ENCODE data around the gene DENND1A.

The DENND1A gene

DNA sequence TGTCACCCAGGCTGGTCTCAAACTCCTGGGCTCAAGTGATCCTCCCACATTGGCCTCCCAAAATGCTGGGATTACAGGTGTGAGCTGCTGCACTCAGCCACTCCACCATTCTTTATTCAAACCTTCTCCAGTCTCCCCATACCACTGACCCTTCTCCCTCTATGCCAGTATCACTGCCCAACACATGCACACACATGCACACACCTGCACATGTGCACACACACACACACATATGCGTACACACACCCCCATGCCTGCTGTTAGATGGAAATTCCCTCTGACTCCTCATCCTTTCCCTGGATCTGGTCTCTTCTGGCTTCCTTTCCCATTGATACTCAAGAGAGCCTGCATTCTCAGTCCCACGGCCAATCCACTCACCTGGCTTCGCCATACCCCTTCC, 404.0 kb downstream of the DENND1A start:
- no peak overlapping the region for H3K4me3 ChIP-seq (replicated peaks in 1 of 2; ENCODE audit: low read depth in 2 of 2, low read length in 2 of 2)
- DNase-seq (ENCODE audit: low read depth in 2 of 2), result no peak
- TF ChIP-seq, protein P1, sequence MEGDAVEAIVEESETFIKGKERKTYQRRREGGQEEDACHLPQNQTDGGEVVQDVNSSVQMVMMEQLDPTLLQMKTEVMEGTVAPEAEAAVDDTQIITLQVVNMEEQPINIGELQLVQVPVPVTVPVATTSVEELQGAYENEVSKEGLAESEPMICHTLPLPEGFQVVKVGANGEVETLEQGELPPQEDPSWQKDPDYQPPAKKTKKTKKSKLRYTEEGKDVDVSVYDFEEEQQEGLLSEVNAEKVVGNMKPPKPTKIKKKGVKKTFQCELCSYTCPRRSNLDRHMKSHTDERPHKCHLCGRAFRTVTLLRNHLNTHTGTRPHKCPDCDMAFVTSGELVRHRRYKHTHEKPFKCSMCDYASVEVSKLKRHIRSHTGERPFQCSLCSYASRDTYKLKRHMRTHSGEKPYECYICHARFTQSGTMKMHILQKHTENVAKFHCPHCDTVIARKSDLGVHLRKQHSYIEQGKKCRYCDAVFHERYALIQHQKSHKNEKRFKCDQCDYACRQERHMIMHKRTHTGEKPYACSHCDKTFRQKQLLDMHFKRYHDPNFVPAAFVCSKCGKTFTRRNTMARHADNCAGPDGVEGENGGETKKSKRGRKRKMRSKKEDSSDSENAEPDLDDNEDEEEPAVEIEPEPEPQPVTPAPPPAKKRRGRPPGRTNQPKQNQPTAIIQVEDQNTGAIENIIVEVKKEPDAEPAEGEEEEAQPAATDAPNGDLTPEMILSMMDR (IDR thresholded peaks at IDR 0.05; ENCODE audit: low read depth, low read length), result no peak

DNA sequence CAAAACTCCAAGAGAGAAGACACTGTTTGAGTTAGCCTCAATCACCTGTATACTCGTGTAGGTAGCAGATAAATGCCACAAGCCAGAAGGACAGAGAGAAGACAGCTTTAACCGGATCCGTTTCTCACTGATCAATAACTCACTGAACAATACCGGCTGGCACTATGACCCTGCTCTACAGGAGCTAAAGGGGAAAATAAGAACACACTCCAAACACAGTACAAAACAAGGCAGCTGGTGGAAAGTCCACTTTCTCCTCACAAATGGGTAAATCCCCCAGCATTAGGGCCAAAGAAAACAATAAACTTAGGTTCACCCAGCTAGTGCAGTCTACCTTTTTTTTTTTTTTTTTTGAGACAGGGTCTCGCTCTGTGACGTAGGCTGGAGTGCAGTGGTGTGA, 404.5 kb downstream of the DENND1A start:
- DNase-seq (ENCODE audit: low read depth in 2 of 2), result no peak

DNA sequence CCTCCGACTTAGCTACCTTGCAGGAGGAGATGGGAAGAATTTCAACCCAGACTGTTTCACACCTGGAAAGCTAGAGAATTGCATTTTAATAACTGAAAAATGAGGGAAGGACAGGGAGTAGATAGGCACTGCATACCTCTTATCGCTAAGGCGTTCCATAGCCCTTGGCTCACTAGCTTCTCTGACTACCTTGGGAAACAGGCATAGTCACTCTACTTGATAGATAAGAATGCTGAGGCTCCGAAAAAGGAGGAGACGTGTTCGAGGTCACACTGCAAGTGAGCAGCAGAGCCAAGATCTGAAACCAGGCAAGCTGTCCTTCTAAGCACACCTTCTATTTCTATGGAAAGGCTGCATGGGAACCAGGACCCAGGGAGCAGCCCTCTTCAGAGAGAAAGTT, 405.1 kb downstream of the DENND1A start:
- TF ChIP-seq, protein P1 (IDR thresholded peaks at IDR 0.05; ENCODE audit: low read depth, low read length), result no peak
- H3K4me3 ChIP-seq (replicated peaks in 1 of 2; ENCODE audit: low read depth in 2 of 2, low read length in 2 of 2), result no peak overlapping the region
- DNase-seq (ENCODE audit: low read depth in 2 of 2), result no peak

More for the DNA sequence above, 404.5 kb downstream of the DENND1A start:
- H3K4me3 ChIP-seq (replicated peaks in 1 of 2; ENCODE audit: low read depth in 2 of 2, low read length in 2 of 2), result no peak overlapping the region
- TF ChIP-seq, protein P1 (IDR thresholded peaks at IDR 0.05; ENCODE audit: low read depth, low read length), result no peak

DNA sequence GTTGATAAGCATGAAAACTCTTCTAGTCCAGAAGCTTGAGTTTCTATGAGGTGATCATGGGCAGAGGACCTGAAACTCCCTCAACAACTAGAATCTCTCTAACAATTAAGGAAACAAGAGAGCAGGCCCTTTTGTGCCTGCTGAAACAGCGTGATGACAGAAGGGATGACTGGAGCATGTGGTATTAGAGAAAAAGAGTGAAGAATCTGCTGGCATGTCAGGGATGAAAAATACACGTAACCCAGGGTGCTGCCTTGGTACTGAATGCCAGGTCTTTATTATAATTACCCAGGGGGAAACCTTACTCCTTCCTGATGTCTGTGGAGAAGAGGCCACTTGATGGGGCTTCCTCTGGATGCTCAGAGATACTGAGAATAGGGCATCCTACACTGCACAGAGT, 406.1 kb downstream of the DENND1A start:
- TF ChIP-seq, protein P1 (IDR thresholded peaks at IDR 0.05; ENCODE audit: low read depth, low read length), result no peak

DNA sequence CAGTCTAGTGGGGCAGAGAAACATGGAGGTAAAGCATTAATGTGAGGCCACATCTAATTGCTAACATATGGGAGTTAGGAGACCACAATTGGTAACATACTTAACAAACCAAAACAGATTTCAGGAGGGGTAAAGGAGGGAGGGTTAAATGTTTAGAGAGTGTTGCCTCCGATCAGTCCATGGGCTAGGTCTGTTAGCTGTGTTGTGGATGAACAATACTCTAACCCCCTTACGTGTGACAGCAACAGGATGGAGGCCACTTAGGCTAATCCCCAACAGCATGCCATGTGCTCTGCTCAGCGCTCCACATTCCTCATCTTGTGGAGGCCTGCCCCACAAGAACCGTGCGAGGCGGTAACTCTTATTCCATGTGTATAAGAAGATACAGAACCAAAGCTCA, 406.9 kb downstream of the DENND1A start:
- no peak for DNase-seq (ENCODE audit: low read depth in 2 of 2)
- H3K4me3 ChIP-seq (replicated peaks in 1 of 2; ENCODE audit: low read depth in 2 of 2, low read length in 2 of 2), result no peak overlapping the region
- TF ChIP-seq, protein P1 (IDR thresholded peaks at IDR 0.05; ENCODE audit: low read depth, low read length), result no peak

More for the DNA sequence above, 406.1 kb downstream of the DENND1A start:
- no peak for DNase-seq (ENCODE audit: low read depth in 2 of 2)
- H3K4me3 ChIP-seq (replicated peaks in 1 of 2; ENCODE audit: low read depth in 2 of 2, low read length in 2 of 2), result no peak overlapping the region

DNA sequence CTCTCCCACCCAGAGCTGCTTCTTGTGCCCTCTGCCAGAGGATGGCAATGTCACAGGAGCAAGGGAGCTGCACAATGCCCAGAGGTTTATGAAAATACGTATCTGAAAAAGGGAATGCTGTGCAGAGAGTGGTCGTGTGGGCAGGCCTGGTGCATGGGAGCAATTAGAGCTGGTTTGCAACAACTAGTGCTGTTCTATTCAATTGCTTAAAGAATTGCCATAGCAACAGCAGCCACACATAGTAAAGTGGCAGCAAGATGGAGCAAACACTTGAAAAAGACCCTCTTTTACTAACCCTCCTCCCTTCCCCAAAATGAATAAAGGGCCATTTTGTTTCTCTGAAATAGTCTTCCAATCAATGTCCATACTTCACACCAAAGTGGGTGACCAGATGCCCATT, 407.7 kb downstream of the DENND1A start:
- no peak overlapping the region for H3K4me3 ChIP-seq (replicated peaks in 1 of 2; ENCODE audit: low read depth in 2 of 2, low read length in 2 of 2)
- no peak for DNase-seq (ENCODE audit: low read depth in 2 of 2)
- TF ChIP-seq, protein P1 (IDR thresholded peaks at IDR 0.05; ENCODE audit: low read depth, low read length), result no peak

DNA sequence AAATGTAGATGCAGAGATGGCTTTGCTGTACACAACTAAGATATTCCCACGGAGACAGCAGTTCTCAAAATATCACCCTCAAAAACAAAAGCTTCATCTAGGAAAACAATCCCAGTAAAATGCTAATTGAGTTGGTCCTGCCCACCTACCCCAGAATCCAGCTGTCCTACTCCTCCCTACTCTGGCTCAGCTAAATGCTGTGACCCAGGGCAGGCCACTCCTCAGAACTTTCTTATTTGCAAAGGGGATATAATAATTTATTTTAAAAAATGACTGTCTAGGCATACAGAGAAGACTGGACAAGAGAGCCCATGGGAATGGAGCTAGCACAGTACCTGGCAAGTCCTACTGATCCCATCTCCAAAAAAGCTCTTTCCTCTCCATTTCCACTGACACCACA, 411.6 kb downstream of the DENND1A start:
- TF ChIP-seq, protein P1 (IDR thresholded peaks at IDR 0.05; ENCODE audit: low read depth, low read length), result no peak
- no peak for DNase-seq (ENCODE audit: low read depth in 2 of 2)
- no peak overlapping the region for H3K4me3 ChIP-seq (replicated peaks in 1 of 2; ENCODE audit: low read depth in 2 of 2, low read length in 2 of 2)
